GM20000 (cell line): Measurements from ENCODE around the gene PGAM1.
"Not testable (repeated sequence)": the region's sequence is repeated elsewhere in the genome, so short reads cannot be mapped to it uniquely, and the experiment has no call there.

ENCODE experiments used
- DNase-seq: peaks from one replicate; pipeline ENCODE4 v3.0.0; 2012; ENCODE audit warnings: low spot score
- TF ChIP-seq, protein P1 (sequence below): IDR thresholded peaks from 2 replicates; pipeline ENCODE4 v1.5.1; 2012; ENCODE audit warnings: mild to moderate bottlenecking, control low read depth; ENCODE audit errors: extremely low read depth, missing control alignments

PGAM1 gene

DNA sequence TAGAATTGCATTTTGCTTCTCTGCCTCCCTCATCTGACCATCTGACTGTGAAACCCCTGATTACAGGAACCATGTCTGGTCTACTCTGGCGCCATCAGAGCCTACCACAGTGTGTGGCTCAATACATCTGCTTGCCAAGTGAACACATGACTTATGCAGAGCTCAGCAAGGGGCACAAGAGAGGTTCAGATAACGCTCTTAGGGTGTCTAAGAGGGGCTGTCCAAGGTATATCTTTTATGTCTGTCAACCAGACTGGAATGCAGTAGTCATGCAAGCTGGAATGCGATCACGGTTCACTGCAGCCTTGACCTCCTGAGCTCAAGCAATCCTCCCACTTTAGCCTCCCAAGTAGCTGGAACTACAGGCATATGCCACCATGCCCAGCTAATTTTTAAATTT is 14.6 kb upstream of the PGAM1 start:
- TF ChIP-seq, protein P1, sequence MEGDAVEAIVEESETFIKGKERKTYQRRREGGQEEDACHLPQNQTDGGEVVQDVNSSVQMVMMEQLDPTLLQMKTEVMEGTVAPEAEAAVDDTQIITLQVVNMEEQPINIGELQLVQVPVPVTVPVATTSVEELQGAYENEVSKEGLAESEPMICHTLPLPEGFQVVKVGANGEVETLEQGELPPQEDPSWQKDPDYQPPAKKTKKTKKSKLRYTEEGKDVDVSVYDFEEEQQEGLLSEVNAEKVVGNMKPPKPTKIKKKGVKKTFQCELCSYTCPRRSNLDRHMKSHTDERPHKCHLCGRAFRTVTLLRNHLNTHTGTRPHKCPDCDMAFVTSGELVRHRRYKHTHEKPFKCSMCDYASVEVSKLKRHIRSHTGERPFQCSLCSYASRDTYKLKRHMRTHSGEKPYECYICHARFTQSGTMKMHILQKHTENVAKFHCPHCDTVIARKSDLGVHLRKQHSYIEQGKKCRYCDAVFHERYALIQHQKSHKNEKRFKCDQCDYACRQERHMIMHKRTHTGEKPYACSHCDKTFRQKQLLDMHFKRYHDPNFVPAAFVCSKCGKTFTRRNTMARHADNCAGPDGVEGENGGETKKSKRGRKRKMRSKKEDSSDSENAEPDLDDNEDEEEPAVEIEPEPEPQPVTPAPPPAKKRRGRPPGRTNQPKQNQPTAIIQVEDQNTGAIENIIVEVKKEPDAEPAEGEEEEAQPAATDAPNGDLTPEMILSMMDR, result no peak
- no peak for DNase-seq

DNA sequence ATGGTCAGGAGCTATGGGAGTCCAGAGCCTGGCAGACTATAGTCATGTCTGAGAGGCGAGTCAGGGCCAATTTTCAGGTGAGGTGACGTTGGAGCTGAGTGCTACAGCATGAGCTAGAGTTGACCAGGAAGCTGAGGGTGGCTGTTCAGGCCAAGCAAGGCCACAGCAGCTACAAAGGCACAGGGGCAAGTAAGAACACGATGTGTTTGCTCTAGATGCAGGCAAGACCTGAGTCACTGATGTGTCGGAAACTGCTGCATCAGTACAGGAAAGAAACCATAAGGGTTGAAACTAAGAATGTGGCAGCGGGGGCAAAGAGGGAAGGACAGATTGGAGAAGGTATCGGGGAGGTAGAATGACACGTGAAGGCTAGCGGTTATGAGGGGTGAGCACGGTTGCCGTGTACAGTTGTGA is 13.1 kb upstream of the PGAM1 start:
- no peak for DNase-seq
- TF ChIP-seq, protein P1, result no peak

DNA sequence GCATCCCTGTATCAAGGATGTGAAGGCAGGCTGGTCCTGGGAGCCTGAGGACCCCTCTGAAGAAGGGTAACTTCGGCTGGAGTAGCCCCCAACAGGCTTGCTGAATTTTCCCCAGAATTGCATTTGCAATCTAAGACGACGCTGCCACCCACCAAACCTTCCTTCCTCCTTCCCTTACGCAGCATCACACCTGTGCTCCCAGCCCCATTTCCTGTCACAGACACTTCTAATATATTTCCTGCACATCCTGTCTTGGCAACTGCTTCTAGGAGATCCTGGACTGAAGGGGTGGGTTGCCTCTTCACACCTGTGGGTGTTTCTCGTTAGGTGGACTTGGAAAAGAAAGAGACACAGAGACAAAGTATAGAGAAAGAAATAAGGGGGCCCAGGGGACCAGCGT is 9.4 kb upstream of the PGAM1 start:
- TF ChIP-seq, protein P1, result no peak

DNA sequence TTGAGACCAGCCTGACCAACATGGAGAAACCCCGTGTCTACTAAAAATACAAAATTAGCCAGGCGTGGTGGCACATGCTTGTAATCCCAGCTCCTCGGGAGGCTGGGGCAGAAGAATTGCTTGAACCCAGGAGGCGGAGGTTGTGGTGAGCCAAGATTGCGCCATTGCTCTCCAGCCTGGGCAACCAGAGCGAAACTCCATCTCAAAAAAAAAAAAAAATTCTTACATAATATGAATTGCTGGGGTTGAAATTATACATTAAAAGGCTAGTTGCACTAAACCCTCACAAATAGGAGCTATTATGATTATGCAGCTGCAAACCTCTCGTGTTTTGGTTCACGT is 2.3 kb upstream of the PGAM1 start:
- DNase-seq, result not testable (repeated sequence)

More for the DNA sequence above, 9.4 kb upstream of the PGAM1 start:
- DNase-seq, result no peak

DNA sequence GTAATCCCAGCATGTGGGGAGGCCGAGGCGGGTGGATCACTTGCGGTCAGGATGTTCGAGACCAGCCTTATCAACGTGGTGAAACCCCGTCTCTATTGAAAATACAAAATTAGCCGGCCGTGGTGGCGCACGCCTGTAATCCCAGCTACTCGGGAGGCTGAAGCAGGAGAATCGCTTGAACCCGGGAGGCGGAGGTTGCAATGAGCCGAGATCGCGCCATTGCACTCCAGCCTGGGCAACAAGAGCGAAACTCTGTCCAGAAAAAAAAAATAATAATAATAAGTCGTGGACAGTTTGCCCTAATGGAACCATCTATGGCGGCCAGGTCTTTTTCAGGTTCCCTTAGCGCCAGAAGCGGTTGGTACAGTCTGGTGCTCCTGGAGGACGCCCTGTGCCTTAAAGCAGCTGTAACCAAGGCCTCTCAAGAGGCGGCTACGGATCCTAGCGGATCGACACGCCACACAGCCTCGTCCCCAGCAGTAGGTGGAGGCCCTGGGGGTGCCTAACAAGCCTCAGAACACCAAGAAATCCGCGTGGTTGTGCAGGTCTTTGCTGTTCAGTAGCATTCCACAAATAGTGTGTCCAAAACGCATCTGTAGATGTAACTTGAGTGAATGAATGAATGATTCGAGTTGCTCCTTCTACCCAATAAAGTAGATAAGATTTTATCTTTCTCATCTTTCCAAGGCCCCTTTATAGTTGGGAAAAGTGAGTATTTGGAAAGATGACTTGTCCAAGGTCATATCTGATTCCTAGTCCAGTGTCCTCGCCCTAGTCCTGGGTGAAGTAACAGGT is 982 bp downstream of the PGAM1 start:
- TF ChIP-seq, protein P1, result no peak
- no peak for DNase-seq

DNA sequence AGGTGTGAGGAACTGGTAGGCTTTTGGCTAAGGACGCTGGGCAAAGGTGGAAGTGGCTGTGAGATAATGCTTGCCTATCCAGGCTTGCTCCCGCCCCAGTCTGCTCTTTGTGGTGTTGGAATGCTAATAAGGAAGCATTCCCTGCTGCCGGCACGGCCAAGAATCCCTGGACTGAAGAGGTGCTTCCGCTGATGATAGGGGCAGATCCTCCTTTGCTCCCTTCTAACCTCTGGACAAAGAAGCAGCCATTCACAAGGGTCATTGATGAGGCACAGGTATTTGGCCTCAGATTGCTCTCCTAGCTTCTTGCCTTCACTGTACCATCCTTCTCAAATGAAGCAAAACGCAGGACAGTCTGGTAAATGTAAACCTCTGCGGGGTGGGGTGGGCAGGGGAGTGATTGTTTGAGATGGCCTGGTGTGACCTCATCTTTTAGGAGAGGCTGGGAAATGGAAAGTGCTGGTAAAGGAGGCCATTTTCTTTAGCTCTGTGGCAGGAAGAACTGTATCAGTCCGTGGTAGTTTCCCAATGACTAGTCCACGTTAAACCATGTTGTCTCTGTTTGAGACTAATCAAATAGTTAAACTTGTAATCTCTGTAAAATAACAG is 1.7 kb downstream of the PGAM1 start:
- DNase-seq, result peak; percentile 53
- TF ChIP-seq, protein P1, result no peak

DNA sequence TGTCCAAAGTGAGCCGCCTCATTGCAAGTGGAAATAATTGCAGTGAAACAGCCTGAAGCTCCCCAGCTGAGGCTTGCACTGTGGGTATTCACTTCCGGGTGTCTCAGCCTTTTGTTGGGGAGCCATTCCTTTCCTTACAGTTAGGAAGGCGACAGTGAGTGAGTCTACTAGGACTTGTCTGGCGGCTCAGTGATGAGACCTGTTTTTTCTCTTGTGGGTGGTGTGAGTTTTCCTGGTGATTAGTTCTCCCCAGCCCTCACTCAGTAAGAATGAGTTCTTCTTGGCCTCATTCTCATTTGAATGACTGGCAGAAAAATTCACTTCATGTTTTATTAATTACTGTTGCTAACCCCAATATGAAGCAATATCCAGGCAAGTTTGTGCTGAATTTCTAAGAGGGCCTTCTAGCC is 2.6 kb downstream of the PGAM1 start:
- TF ChIP-seq, protein P1, result no peak
- DNase-seq, result no peak

DNA sequence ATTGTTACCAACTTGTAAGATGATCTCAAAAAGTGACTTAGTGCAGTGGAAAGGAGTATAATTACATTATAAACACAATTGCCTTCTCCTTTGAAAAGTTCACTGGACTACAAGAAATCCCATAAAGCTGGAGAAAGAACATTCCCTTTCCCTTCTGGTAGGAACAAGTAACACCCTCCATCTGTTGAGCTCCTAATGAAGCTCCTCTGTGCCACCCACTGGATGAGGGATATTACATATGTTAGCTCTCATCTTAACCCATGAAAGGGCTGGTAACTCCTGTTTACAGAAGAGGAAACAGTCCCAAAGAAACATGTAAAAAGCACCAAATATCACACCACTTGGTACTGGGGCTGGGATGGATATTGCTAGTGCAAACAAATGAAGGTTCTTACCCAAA is 8.1 kb downstream of the PGAM1 start:
- no peak for DNase-seq
- TF ChIP-seq, protein P1, result no peak
